Stimulated activated CD4-positive, alpha-beta T cell treated with anti-CD3 and anti-CD28 coated beads, Interleukin-12 subunit alpha, Interleukin-12 subunit beta, amount 100 ng/mL, for 48 hours (primary cell): ENCODE measurements around the gene DNHD1.
A peak's percentile ranks its signal among the peaks of the same experiment; 100 is the strongest.
"Not testable (repeated sequence)": the region's sequence is repeated elsewhere in the genome, so short reads cannot be mapped to it uniquely, and the experiment has no call there.

Experiments used
- DNase-seq, 3 donors: peaks; one replicate each; pipeline ENCODE4 v3.0.0-alpha.2; 2020; ENCODE audit warnings: low read depth in 2 of 3, low spot score in 1 of 3

DNHD1 gene

GRCh38 chr11:6481012-6481923 lies 15.8 kb upstream of the DNHD1 start, which contains the start of the genes ARFIP2 and TIMM10B:
Gene ARFIP2 (minus strand): TSS chr11:6481331. CDS start chr11:6480421, 910 bp downstream.
Gene TIMM10B (plus strand): TSS chr11:6481501. CDS start chr11:6481517, 16 bp downstream.
- DNase-seq: peak; percentile 92 to 97 (median 95)

GRCh38 chr11:6481924-6482275 lies 15.2 kb upstream of the DNHD1 start:
- DNase-seq: no peak

- DNase-seq: no peak
Observed at GRCh38 chr11:6482441-6482840, 14.6 kb upstream of the DNHD1 start.

GRCh38 chr11:6483015-6483414 lies 14.1 kb upstream of the DNHD1 start:
- DNase-seq: no peak

- no peak for DNase-seq
Observed at GRCh38 chr11:6485661-6486060, 11.4 kb upstream of the DNHD1 start.

GRCh38 chr11:6486256-6486655 lies 10.8 kb upstream of the DNHD1 start:
- DNase-seq: no peak

- DNase-seq: no peak
Observed at GRCh38 chr11:6486938-6487337, 10.1 kb upstream of the DNHD1 start.

- DNase-seq: no peak
Observed at GRCh38 chr11:6488342-6488741, 8.7 kb upstream of the DNHD1 start.

GRCh38 chr11:6488821-6489220 lies 8.3 kb upstream of the DNHD1 start:
- DNase-seq: no peak

GRCh38 chr11:6489306-6489705 lies 7.8 kb upstream of the DNHD1 start:
- no peak for DNase-seq

GRCh38 chr11:6498121-6498520 lies 1.0 kb downstream of the DNHD1 start:
- DNase-seq: no peak

GRCh38 chr11:6498544-6498943 lies 1.5 kb downstream of the DNHD1 start:
- no peak for DNase-seq

GRCh38 chr11:6502382-6502781 lies 5.3 kb downstream of the DNHD1 start:
- no peak for DNase-seq

GRCh38 chr11:6504166-6504565 lies 7.1 kb downstream of the DNHD1 start:
- no peak for DNase-seq

- DNase-seq: no peak
Observed at GRCh38 chr11:6505577-6506240, 8.6 kb downstream of the DNHD1 start.

- DNase-seq: no peak
Observed at GRCh38 chr11:6516865-6517264, 19.8 kb downstream of the DNHD1 start.

GRCh38 chr11:6520265-6520664 lies 23.2 kb downstream of the DNHD1 start:
- DNase-seq: no peak

- not testable (repeated sequence) for DNase-seq
Observed at GRCh38 chr11:6521946-6522345, 24.9 kb downstream of the DNHD1 start.

GRCh38 chr11:6523253-6523652 lies 26.2 kb downstream of the DNHD1 start:
- no peak for DNase-seq

GRCh38 chr11:6526411-6527135 lies 29.5 kb downstream of the DNHD1 start:
- DNase-seq: no peak

- no peak for DNase-seq
Observed at GRCh38 chr11:6529266-6529665, 32.2 kb downstream of the DNHD1 start.

GRCh38 chr11:6530848-6531247 lies 33.8 kb downstream of the DNHD1 start:
- no peak for DNase-seq
